HG03095 (cell line): Measurements from ENCODE around the gene FSIP2.
A peak's percentile ranks its signal among the peaks of the same experiment; 100 is the strongest.

Experiments used
- ATAC-seq: cut with Tn5 transposase; IDR thresholded peaks from one replicate; pipeline ENCODE4 v1.9.1; 2021; ENCODE audit warnings: moderate library complexity; ENCODE audit not compliant: unreplicated experiment

Gene FSIP2

GRCh38 chr2:185738679-185739472 is at the start of gene FSIP2:
Gene FSIP2, plus strand, starts transcription at chr2:185738804. Its CDS starts 91 bp downstream, at chr2:185738895.
- ATAC-seq, result peak; percentile 98

- ATAC-seq, result no peak
These were observed 48.6 kb upstream of the FSIP2 start for GRCh38 chr2:185689906-185690539.

GRCh38 chr2:185695711-185696235 is 42.8 kb upstream of the FSIP2 start:
- no peak for ATAC-seq

- ATAC-seq, result no peak
These were observed 37.7 kb upstream of the FSIP2 start for GRCh38 chr2:185700883-185701282.

- ATAC-seq, result no peak
These were observed 3.9 kb upstream of the FSIP2 start for GRCh38 chr2:185734658-185735057.

GRCh38 chr2:185736210-185736609 is 2.4 kb upstream of the FSIP2 start:
- no peak for ATAC-seq

- ATAC-seq, result no peak
These were observed 7.6 kb downstream of the FSIP2 start for GRCh38 chr2:185745864-185746859.

GRCh38 chr2:185757356-185757755 is 18.8 kb downstream of the FSIP2 start:
- no peak for ATAC-seq

- ATAC-seq, result no peak
These were observed 32.8 kb downstream of the FSIP2 start for GRCh38 chr2:185771396-185771795.

- no peak for ATAC-seq
These were observed 42.3 kb downstream of the FSIP2 start for GRCh38 chr2:185780890-185781289.

- no peak for ATAC-seq
These were observed 43.7 kb downstream of the FSIP2 start for GRCh38 chr2:185782223-185782769.

GRCh38 chr2:185785156-185785555 is 46.6 kb downstream of the FSIP2 start:
- no peak for ATAC-seq

- peak; percentile 89 for ATAC-seq
These were observed 47.4 kb downstream of the FSIP2 start for GRCh38 chr2:185785851-185786473.

- no peak for ATAC-seq
These were observed 48.9 kb downstream of the FSIP2 start for GRCh38 chr2:185787227-185788145.

- ATAC-seq, result no peak
These were observed 51.8 kb downstream of the FSIP2 start for GRCh38 chr2:185790361-185790760.

- no peak for ATAC-seq
These were observed 55.1 kb downstream of the FSIP2 start for GRCh38 chr2:185793532-185794345.

- peak; percentile 64 for ATAC-seq
These were observed 58.2 kb downstream of the FSIP2 start for GRCh38 chr2:185796758-185797157.

- no peak for ATAC-seq
These were observed 64.3 kb downstream of the FSIP2 start for GRCh38 chr2:185802926-185803325.
